ENCODE data around the gene PIK3AP1. TPM values are rescaled to one million over a fixed set of nuclear protein-coding genes. Genes with fewer than 3 reads are reported as not detected.

Gene PIK3AP1
- total RNA-seq, 1 donor from 2014 or later: 5.9 TPM

DNA sequence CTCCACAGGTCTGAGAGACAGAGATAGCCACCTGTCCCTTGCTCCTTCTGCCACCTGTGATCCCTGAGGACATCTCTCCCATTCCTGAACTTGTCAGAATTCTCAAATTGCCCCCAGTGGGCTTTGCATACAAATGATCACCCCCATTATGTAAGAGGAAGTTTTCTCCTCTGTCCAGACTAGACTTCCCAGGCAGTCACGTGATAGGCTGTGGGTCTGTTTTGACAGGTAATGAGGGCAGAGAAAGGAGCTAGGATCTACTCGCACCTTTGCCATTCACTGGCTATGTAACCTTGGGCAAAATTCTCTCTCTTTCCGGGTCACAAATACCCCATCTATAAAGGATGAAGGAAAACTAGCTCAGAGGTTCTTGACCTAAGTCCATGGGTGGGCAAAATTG, 112.1 kb downstream of the PIK3AP1 start:
- intact Hi-C loops (cut with DNase I): no loop called here
- Histone ChIP-seq H3K4me1 (no peaks in the 10 kb centered on the region), H3K27ac (no peak overlapping the region), H3K27me3 (no peaks in the 10 kb centered on the region), H3K36me3 (no peaks in the 10 kb centered on the region), H3K4me3 (no peak overlapping the region), H3K9me3 (no peaks in the 10 kb centered on the region)
- DNase-seq (ENCODE audit: extremely low spot score in 2 of 2): no peak
- TF ChIP-seq POLR2A (IDR thresholded peaks at IDR 0.05): no peak
- TF ChIP-seq CTCF (IDR thresholded peaks at IDR 0.05): no peak
- no peak for TF ChIP-seq POLR2AphosphoS5 (IDR thresholded peaks at IDR 0.05; ENCODE audit: insufficient read depth in 1 of 2, low read depth in 1 of 2)

DNA sequence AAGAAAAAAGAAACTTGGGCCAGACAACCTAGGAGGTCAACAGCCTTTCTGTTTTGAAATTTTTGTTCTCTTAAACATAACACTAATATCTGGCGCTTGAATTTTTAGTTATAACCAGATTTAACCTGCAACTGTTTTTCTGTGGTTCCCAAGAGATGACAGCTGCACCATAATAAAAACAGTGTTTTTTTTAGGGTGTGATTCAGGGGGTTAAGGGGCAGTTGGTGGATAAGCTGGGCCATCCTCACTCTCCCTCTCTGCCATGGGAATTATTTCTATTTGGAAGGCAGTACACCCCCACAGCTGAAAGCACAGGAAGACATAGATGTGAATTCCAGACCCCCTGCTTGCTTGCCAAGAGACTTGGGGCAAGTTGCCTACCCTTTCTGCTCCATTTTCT, 113.4 kb downstream of the PIK3AP1 start:
- DNase-seq (ENCODE audit: extremely low spot score in 2 of 2): no peak
- intact Hi-C loops (cut with DNase I): no loop called here
- TF ChIP-seq POLR2AphosphoS5 (IDR thresholded peaks at IDR 0.05; ENCODE audit: insufficient read depth in 1 of 2, low read depth in 1 of 2) (no peak), POLR2A (IDR thresholded peaks at IDR 0.05) (no peak), CTCF (IDR thresholded peaks at IDR 0.05) (no peak)
- Histone ChIP-seq H3K36me3 (no peaks in the 10 kb centered on the region), H3K4me1 (no peaks in the 10 kb centered on the region), H3K27ac (no peak overlapping the region), H3K4me3 (no peak overlapping the region), H3K9me3 (no peaks in the 10 kb centered on the region), H3K27me3 (no peaks in the 10 kb centered on the region)

GRCh38 chr10:96606216-96606615, 114.1 kb downstream of the PIK3AP1 start:
- H3K27ac ChIP-seq: no peak overlapping the region
- no peaks in the 10 kb centered on the region for H3K4me1 ChIP-seq
- H3K27me3 ChIP-seq: no peaks in the 10 kb centered on the region
- TF ChIP-seq POLR2A (IDR thresholded peaks at IDR 0.05): no peak
- no peak for TF ChIP-seq POLR2AphosphoS5 (IDR thresholded peaks at IDR 0.05; ENCODE audit: insufficient read depth in 1 of 2, low read depth in 1 of 2)
- no peak for TF ChIP-seq CTCF (IDR thresholded peaks at IDR 0.05)
- H3K9me3 ChIP-seq: no peaks in the 10 kb centered on the region
- DNase-seq (ENCODE audit: extremely low spot score in 2 of 2): no peak
- intact Hi-C loops (cut with DNase I): no loop called here
- H3K36me3 ChIP-seq: no peaks in the 10 kb centered on the region
- H3K4me3 ChIP-seq: no peak overlapping the region

GRCh38 chr10:96600337-96600736, 120.0 kb downstream of the PIK3AP1 start:
- no peaks in the 10 kb centered on the region for H3K9me3 ChIP-seq
- DNase-seq (ENCODE audit: extremely low spot score in 2 of 2): no peak
- H3K27ac ChIP-seq: no peak overlapping the region
- TF ChIP-seq CTCF (IDR thresholded peaks at IDR 0.05) (no peak), POLR2AphosphoS5 (IDR thresholded peaks at IDR 0.05; ENCODE audit: insufficient read depth in 1 of 2, low read depth in 1 of 2) (no peak), POLR2A (IDR thresholded peaks at IDR 0.05) (no peak)
- H3K4me1 ChIP-seq: no peaks in the 10 kb centered on the region
- H3K36me3 ChIP-seq: no peaks in the 10 kb centered on the region
- intact Hi-C loops (cut with DNase I): no loop called here
- H3K4me3 ChIP-seq: no peak overlapping the region
- H3K27me3 ChIP-seq: no peaks in the 10 kb centered on the region

DNA sequence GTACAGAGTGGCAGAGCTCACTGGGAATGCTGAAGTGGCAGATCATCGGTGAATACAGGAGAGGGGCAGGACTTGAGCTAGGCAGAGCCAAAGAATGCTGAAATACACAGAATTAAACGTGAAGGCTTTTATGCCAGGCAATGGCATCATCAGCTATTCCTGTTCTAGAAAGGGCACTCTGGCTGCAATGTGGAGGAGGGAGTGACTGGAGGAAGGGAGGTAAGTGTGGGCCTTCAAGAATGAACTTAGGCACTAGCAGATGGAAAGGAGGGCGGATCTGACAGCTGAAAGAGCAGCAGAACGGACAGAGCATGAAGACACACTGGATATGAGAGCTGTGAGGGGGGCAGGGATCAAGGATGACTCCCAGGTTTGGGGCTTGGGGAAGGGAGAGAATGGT, 121.5 kb downstream of the PIK3AP1 start:
- no peaks in the 10 kb centered on the region for H3K9me3 ChIP-seq
- no peak overlapping the region for H3K27ac ChIP-seq
- intact Hi-C loops (cut with DNase I): no loop called here
- TF ChIP-seq POLR2A (IDR thresholded peaks at IDR 0.05) (no peak), POLR2AphosphoS5 (IDR thresholded peaks at IDR 0.05; ENCODE audit: insufficient read depth in 1 of 2, low read depth in 1 of 2) (no peak), CTCF (IDR thresholded peaks at IDR 0.05) (no peak)
- no peaks in the 10 kb centered on the region for H3K36me3 ChIP-seq
- no peaks in the 10 kb centered on the region for H3K27me3 ChIP-seq
- DNase-seq (ENCODE audit: extremely low spot score in 2 of 2): no peak
- H3K4me1 ChIP-seq: no peaks in the 10 kb centered on the region
- no peak overlapping the region for H3K4me3 ChIP-seq
